Memory B cell (primary cell): ENCODE data around the gene AOPEP.

Experiments used
- ATAC-seq: fragments of 150-1000 bp; cut with Tn5 transposase; 2 replicates; pipeline ENCODE4 v1.10.0; 2021; ENCODE audit warnings: low read depth, mild to moderate bottlenecking, moderate library complexity
- DNase-seq, 2 donors: peaks; one replicate each; pipeline ENCODE4 v3.0.0; 2022; ENCODE audit warnings: low spot score in 2 of 2
- H3K27ac Mint-ChIP-seq: one replicate; pipeline ENCODE4 v1.8.0; 2022; ENCODE audit warnings: mild to moderate bottlenecking, moderate library complexity, mixed read lengths
- H3K27me3 Mint-ChIP-seq: one replicate; pipeline ENCODE4 v1.8.0; 2022; ENCODE audit warnings: mixed read lengths
- H3K36me3 Mint-ChIP-seq: one replicate; pipeline ENCODE4 v1.8.0; 2022; ENCODE audit warnings: mild to moderate bottlenecking, mixed read lengths
- H3K4me1 Mint-ChIP-seq: one replicate; pipeline ENCODE4 v1.8.0; 2022; ENCODE audit warnings: mixed read lengths
- H3K4me3 Mint-ChIP-seq: one replicate; pipeline ENCODE4 v1.8.0; 2022; ENCODE audit warnings: mild to moderate bottlenecking, moderate library complexity, mixed read lengths
- H3K9me3 Mint-ChIP-seq: one replicate; pipeline ENCODE4 v1.8.0; 2022; ENCODE audit warnings: mixed read lengths

AOPEP gene

GRCh38 chr9:94904806-94905205, 178.3 kb downstream of the AOPEP start:
- H3K4me3 Mint-ChIP-seq = no peak overlapping the region
- no peak overlapping the region for H3K27ac Mint-ChIP-seq
- no peaks in the 10 kb centered on the region for H3K27me3 Mint-ChIP-seq
- no peak for DNase-seq
- H3K9me3 Mint-ChIP-seq = no peaks in the 10 kb centered on the region
- no peaks in the 10 kb centered on the region for H3K4me1 Mint-ChIP-seq
- no peak for ATAC-seq
- peaks cover 7% of the 10 kb centered on the region for H3K36me3 Mint-ChIP-seq

- Mint-ChIP-seq H3K27me3 (no peaks in the 10 kb centered on the region), H3K27ac (no peak overlapping the region), H3K9me3 (no peaks in the 10 kb centered on the region), H3K4me1 (no peaks in the 10 kb centered on the region), H3K4me3 (no peak overlapping the region), H3K36me3 (peaks cover 4% of the 10 kb centered on the region)
- ATAC-seq = no peak
- no peak for DNase-seq
Measured at GRCh38 chr9:94905606-94906005, 179.1 kb downstream of the AOPEP start.

DNA sequence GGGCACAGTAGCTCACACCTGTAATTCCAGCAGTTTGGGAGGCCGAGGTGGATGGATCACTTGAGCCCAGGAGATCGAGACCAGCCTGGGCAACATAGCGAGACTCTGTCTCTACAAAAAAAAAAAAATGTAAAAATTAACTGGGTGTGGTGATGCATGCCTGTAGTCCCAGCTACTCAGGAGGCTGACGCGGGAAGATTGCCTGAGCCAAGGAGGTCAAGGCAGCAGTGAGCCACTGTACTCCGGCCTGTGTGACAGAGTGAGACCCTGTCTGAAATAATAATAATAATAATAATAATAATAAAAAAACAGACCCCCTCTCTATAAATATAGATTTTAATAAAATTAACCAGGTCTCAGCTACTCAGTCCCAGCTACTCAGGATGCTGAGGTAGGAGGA, 179.7 kb downstream of the AOPEP start:
- DNase-seq (no peak), ATAC-seq (no peak)
- H3K27me3 Mint-ChIP-seq = no peaks in the 10 kb centered on the region
- H3K36me3 Mint-ChIP-seq = peaks cover 2% of the 10 kb centered on the region
- H3K9me3 Mint-ChIP-seq = no peaks in the 10 kb centered on the region
- H3K4me3 Mint-ChIP-seq = no peak overlapping the region
- no peak overlapping the region for H3K27ac Mint-ChIP-seq
- H3K4me1 Mint-ChIP-seq = no peaks in the 10 kb centered on the region

DNA sequence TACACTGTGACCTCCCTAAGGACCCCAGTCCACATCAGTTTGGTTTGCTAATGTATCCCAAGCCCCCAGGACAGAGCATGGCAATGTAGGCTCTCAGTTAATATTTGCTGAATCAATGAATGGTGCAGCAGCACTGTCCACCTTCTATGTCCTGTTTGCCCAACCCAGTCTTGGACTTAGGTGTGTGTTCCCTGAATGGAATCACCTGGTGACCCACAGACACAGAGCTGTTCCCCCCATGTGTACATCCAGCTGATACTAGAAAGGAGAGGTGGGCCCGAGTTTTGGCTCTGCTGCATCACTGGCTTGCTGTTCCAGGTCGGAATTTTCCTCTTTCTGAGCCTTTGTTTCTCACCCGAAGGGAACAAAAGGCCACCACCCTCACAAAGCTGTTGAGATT, 180.2 kb downstream of the AOPEP start:
- DNase-seq = no peak
- H3K27ac Mint-ChIP-seq = no peak overlapping the region
- no peak overlapping the region for H3K4me3 Mint-ChIP-seq
- H3K27me3 Mint-ChIP-seq = no peaks in the 10 kb centered on the region
- H3K4me1 Mint-ChIP-seq = no peaks in the 10 kb centered on the region
- H3K36me3 Mint-ChIP-seq = peaks cover 2% of the 10 kb centered on the region
- no peak for ATAC-seq
- H3K9me3 Mint-ChIP-seq = no peaks in the 10 kb centered on the region

DNA sequence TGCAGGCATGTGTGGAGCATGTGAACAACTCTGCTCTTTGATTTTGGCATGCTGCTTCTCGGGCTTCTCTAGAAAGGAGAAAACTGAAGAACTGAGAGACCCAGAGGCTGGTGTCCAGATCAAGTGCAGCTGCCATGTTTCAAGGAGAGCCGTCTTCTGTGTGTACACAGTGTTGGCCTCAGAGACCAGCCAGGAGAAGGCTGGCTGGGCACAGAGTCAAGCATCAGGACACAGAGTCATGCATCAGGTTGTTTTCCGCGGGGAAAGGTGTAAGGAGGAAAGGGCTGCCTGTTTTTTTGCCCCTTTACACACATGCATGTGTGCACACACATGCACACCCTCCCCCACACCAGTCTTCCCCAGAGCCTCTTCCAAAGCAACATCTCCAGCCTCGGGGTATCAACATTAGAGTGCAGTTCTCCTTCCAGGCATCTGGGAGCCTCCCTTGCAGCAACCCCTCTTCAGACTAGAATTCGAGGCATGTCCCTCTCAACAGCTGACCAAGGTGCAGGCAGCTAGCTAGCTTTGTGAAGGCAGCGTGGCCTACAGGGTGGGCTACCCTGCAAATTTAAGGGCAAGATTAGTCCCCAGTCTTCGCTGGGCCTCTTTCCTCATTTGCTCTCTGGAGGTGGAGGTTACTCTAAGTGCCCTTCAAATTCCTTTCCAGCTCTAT, 180.9 kb downstream of the AOPEP start:
- no peak overlapping the region for H3K27ac Mint-ChIP-seq
- no peaks in the 10 kb centered on the region for H3K27me3 Mint-ChIP-seq
- no peak overlapping the region for H3K4me3 Mint-ChIP-seq
- ATAC-seq = no peak
- DNase-seq = no peak
- H3K36me3 Mint-ChIP-seq = peaks cover 2% of the 10 kb centered on the region
- no peaks in the 10 kb centered on the region for H3K9me3 Mint-ChIP-seq
- no peaks in the 10 kb centered on the region for H3K4me1 Mint-ChIP-seq

GRCh38 chr9:94908011-94908563, 181.6 kb downstream of the AOPEP start:
- ATAC-seq = no peak
- Mint-ChIP-seq H3K4me3 (no peak overlapping the region), H3K9me3 (no peaks in the 10 kb centered on the region), H3K27ac (no peak overlapping the region), H3K36me3 (peaks cover 2% of the 10 kb centered on the region), H3K27me3 (no peaks in the 10 kb centered on the region), H3K4me1 (no peaks in the 10 kb centered on the region)
- DNase-seq = no peak

GRCh38 chr9:94908583-94909249, 182.2 kb downstream of the AOPEP start:
- no peak for ATAC-seq
- H3K9me3 Mint-ChIP-seq = no peaks in the 10 kb centered on the region
- DNase-seq = no peak
- no peak overlapping the region for H3K4me3 Mint-ChIP-seq
- peaks cover 2% of the 10 kb centered on the region for H3K36me3 Mint-ChIP-seq
- H3K27ac Mint-ChIP-seq = no peak overlapping the region
- no peaks in the 10 kb centered on the region for H3K27me3 Mint-ChIP-seq
- no peaks in the 10 kb centered on the region for H3K4me1 Mint-ChIP-seq

- Mint-ChIP-seq H3K27me3 (no peaks in the 10 kb centered on the region), H3K4me1 (no peaks in the 10 kb centered on the region), H3K9me3 (no peaks in the 10 kb centered on the region), H3K27ac (no peak overlapping the region), H3K36me3 (no peaks in the 10 kb centered on the region), H3K4me3 (no peak overlapping the region)
- DNase-seq (no peak), ATAC-seq (no peak)
Measured at GRCh38 chr9:94909250-94909894, 182.9 kb downstream of the AOPEP start.

GRCh38 chr9:94909965-94910730, 183.6 kb downstream of the AOPEP start:
- no peaks in the 10 kb centered on the region for H3K9me3 Mint-ChIP-seq
- no peak overlapping the region for H3K4me3 Mint-ChIP-seq
- H3K36me3 Mint-ChIP-seq = no peaks in the 10 kb centered on the region
- ATAC-seq (no peak), DNase-seq (no peak)
- no peak overlapping the region for H3K27ac Mint-ChIP-seq
- H3K4me1 Mint-ChIP-seq = no peaks in the 10 kb centered on the region
- H3K27me3 Mint-ChIP-seq = no peaks in the 10 kb centered on the region

- Mint-ChIP-seq H3K27me3 (no peaks in the 10 kb centered on the region), H3K27ac (no peak overlapping the region), H3K36me3 (peaks cover 2% of the 10 kb centered on the region), H3K4me3 (no peak overlapping the region), H3K4me1 (no peaks in the 10 kb centered on the region), H3K9me3 (no peaks in the 10 kb centered on the region)
- DNase-seq (no peak), ATAC-seq (no peak)
Measured at GRCh38 chr9:94911211-94911610, 184.7 kb downstream of the AOPEP start.

GRCh38 chr9:94911986-94912635, 185.6 kb downstream of the AOPEP start:
- H3K27me3 Mint-ChIP-seq = no peaks in the 10 kb centered on the region
- DNase-seq = no peak
- H3K36me3 Mint-ChIP-seq = peaks cover 2% of the 10 kb centered on the region
- no peak overlapping the region for H3K27ac Mint-ChIP-seq
- ATAC-seq = no peak
- H3K9me3 Mint-ChIP-seq = no peaks in the 10 kb centered on the region
- no peaks in the 10 kb centered on the region for H3K4me1 Mint-ChIP-seq
- no peak overlapping the region for H3K4me3 Mint-ChIP-seq

- DNase-seq = no peak
- Mint-ChIP-seq H3K27me3 (no peaks in the 10 kb centered on the region), H3K36me3 (peaks cover 4% of the 10 kb centered on the region), H3K4me3 (no peak overlapping the region), H3K4me1 (peaks cover 3% of the 10 kb centered on the region), H3K27ac (no peak overlapping the region), H3K9me3 (no peaks in the 10 kb centered on the region)
- no peak for ATAC-seq
Measured at GRCh38 chr9:94912700-94913249, 186.3 kb downstream of the AOPEP start.

GRCh38 chr9:94913550-94913949, 187.1 kb downstream of the AOPEP start:
- ATAC-seq = no peak

More at GRCh38 chr9:94913550-94913949, 187.1 kb downstream of the AOPEP start:
- Mint-ChIP-seq H3K4me1 (peaks cover 5% of the 10 kb centered on the region), H3K27me3 (no peaks in the 10 kb centered on the region), H3K27ac (no peak overlapping the region), H3K9me3 (no peaks in the 10 kb centered on the region), H3K4me3 (no peak overlapping the region), H3K36me3 (peaks cover 5% of the 10 kb centered on the region)
- no peak for DNase-seq
